NCI-H345 treated with DMSO at 0.1 percent for 48 hours (cell line): Measurements from ENCODE around the gene JOSD2.
"Not testable (repeated sequence)": the region's sequence is repeated elsewhere in the genome, so short reads cannot be mapped to it uniquely, and the experiment has no call there.

ENCODE experiments used
- DNase-seq: peaks from one replicate; lab custom pipeline; 2025; ENCODE audit not compliant: unreplicated experiment; lab: John Stamatoyannopoulos, UW

The JOSD2 gene

GRCh38 chr19:50547385-50548190 lies 36.6 kb upstream of the JOSD2 start:
- no peak for DNase-seq

GRCh38 chr19:50546527-50547221 lies 35.7 kb upstream of the JOSD2 start:
- no peak for DNase-seq

- DNase-seq: no peak
These were observed 32.0 kb upstream of the JOSD2 start for GRCh38 chr19:50542943-50543342.

GRCh38 chr19:50537769-50538230 lies 26.8 kb upstream of the JOSD2 start:
- peak; percentile 10 for DNase-seq

- DNase-seq: no peak
These were observed 26.3 kb upstream of the JOSD2 start for GRCh38 chr19:50537306-50537685.

GRCh38 chr19:50536662-50537305 lies 25.8 kb upstream of the JOSD2 start:
- DNase-seq: no peak

GRCh38 chr19:50535672-50536187 lies 24.7 kb upstream of the JOSD2 start:
- no peak for DNase-seq

GRCh38 chr19:50534478-50534877 lies 23.5 kb upstream of the JOSD2 start:
- no peak for DNase-seq

GRCh38 chr19:50532952-50533351 lies 22.0 kb upstream of the JOSD2 start:
- no peak for DNase-seq

- no peak for DNase-seq
These were observed 20.2 kb upstream of the JOSD2 start for GRCh38 chr19:50531171-50531612.

GRCh38 chr19:50528052-50528451 lies 17.1 kb upstream of the JOSD2 start:
- not testable (repeated sequence) for DNase-seq

GRCh38 chr19:50522881-50523280 lies 11.9 kb upstream of the JOSD2 start:
- no peak for DNase-seq

- no peak for DNase-seq
These were observed 10.0 kb upstream of the JOSD2 start for GRCh38 chr19:50520822-50521465.

GRCh38 chr19:50519006-50519575 lies 8.1 kb upstream of the JOSD2 start:
- DNase-seq: no peak

GRCh38 chr19:50518091-50519005 lies 7.4 kb upstream of the JOSD2 start:
- DNase-seq: no peak

GRCh38 chr19:50517704-50518075 lies 6.7 kb upstream of the JOSD2 start:
- no peak for DNase-seq

GRCh38 chr19:50516964-50517703 lies 6.1 kb upstream of the JOSD2 start:
- DNase-seq: no peak

GRCh38 chr19:50516456-50516855 lies 5.5 kb upstream of the JOSD2 start:
- DNase-seq: no peak

- no peak for DNase-seq
These were observed 4.2 kb upstream of the JOSD2 start for GRCh38 chr19:50515168-50515561.
